BLaER1 treated with 17β-estradiol and CSF1 and Interleukin-3, amounts not matched to agents 10 nM and 100 nM (cell line): Measurements from ENCODE around the gene PCNT.

Source experiments
- H3K27ac ChIP-seq, 11 experiments: shearing (Covaris generic); formaldehyde crosslinking; 2 replicates each; pipeline ENCODE4 v1.8.1; 2022
- H3K27me3 ChIP-seq, 11 experiments: shearing (Covaris generic); formaldehyde crosslinking; 2 replicates each; pipeline ENCODE4 v1.8.1; 2022
- H3K36me3 ChIP-seq, 11 experiments: shearing (Covaris generic); formaldehyde crosslinking; 2 replicates each; pipeline ENCODE4 v1.8.1; 2022
- H3K4me1 ChIP-seq, 10 experiments: shearing (Covaris generic); formaldehyde crosslinking; 2 replicates each; pipeline ENCODE4 v1.8.1; 2022
- H3K4me2 ChIP-seq, 11 experiments: shearing (Covaris generic); formaldehyde crosslinking; 2 replicates each; pipeline ENCODE4 v1.8.1; 2022
- H3K4me3 ChIP-seq, 10 experiments: shearing (Covaris generic); formaldehyde crosslinking; 2 replicates each; pipeline ENCODE4 v1.8.1; 2022
- H3K9ac ChIP-seq, 11 experiments: shearing (Covaris generic); formaldehyde crosslinking; 2 replicates each; pipeline ENCODE4 v1.8.1; 2022
- H3K9me3 ChIP-seq, 11 experiments: shearing (Covaris generic); formaldehyde crosslinking; replicated peaks in 1 of 11; 2 replicates each; pipeline ENCODE4 v1.8.1; 2022
- H4K20me1 ChIP-seq, 11 experiments: shearing (Covaris generic); formaldehyde crosslinking; 2 replicates each; pipeline ENCODE4 v1.8.1; 2022
- Cebpa-rat ChIP-seq, 11 experiments: shearing (Covaris generic); IDR thresholded peaks; 2 replicates each; pipeline ENCODE4 v1.8.1; 2022

PCNT gene

GRCh38 chr21:46393451-46393940, 69.5 kb downstream of the PCNT start:
- H3K9ac ChIP-seq: peak overlapping the region in 7 of 11 experiments; percentile 2 to 58 (median 44); a peak in 9 of 22 replicates

GRCh38 chr21:46393941-46394594, 70.1 kb downstream of the PCNT start:
- peaks cover 0 to 30% (median 22%) of the 10 kb centered on the region in 10 experiments; a peak in 13 of 20 replicates for H3K4me1 ChIP-seq
- no peaks in the 10 kb centered on the region for H3K9me3 ChIP-seq
- H3K4me2 ChIP-seq: peak overlapping the region in 8 of 11 experiments; percentile 5 to 64 (median 42); a peak in 11 of 22 replicates
- peak overlapping the region in 8 of 11 experiments; percentile 2 to 58 (median 45); a peak in 13 of 22 replicates for H3K9ac ChIP-seq
- H4K20me1 ChIP-seq: peaks cover 0 to 27% (median 0%) of the 10 kb centered on the region in 11 experiments; a peak in 5 of 22 replicates
- peaks cover 62 to 95% (median 82%) of the 10 kb centered on the region in 11 experiments for H3K36me3 ChIP-seq
- no peak for TF ChIP-seq Cebpa-rat (IDR thresholded peaks at IDR 0.05)
- H3K27ac ChIP-seq: peak overlapping the region in 8 of 11 experiments; percentile 13 to 65 (median 46); a peak in 11 of 22 replicates
- H3K4me3 ChIP-seq: no peak overlapping the region
- H3K27me3 ChIP-seq: no peaks in the 10 kb centered on the region

More at GRCh38 chr21:46393451-46393940, 69.5 kb downstream of the PCNT start:
- peaks cover 65 to 95% (median 82%) of the 10 kb centered on the region in 11 experiments for H3K36me3 ChIP-seq
- peak overlapping the region in 8 of 11 experiments; percentile 5 to 64 (median 42); a peak in 11 of 22 replicates for H3K4me2 ChIP-seq
- no peaks in the 10 kb centered on the region for H3K9me3 ChIP-seq
- H3K27me3 ChIP-seq: no peaks in the 10 kb centered on the region
- TF ChIP-seq Cebpa-rat (IDR thresholded peaks at IDR 0.05): no peak
- H3K27ac ChIP-seq: peak overlapping the region in 7 of 11 experiments; percentile 16 to 65 (median 48); a peak in 10 of 22 replicates
- H3K4me1 ChIP-seq: peaks cover 0 to 30% (median 23%) of the 10 kb centered on the region in 10 experiments; a peak in 15 of 20 replicates
- H3K4me3 ChIP-seq: no peak overlapping the region
- peaks cover 0 to 30% (median 0%) of the 10 kb centered on the region in 11 experiments; a peak in 5 of 22 replicates for H4K20me1 ChIP-seq

GRCh38 chr21:46394595-46395104, 70.7 kb downstream of the PCNT start:
- Histone ChIP-seq H3K9me3 (no peaks in the 10 kb centered on the region), H3K4me3 (no peak overlapping the region), H3K36me3 (peaks cover 62 to 95% (median 82%) of the 10 kb centered on the region in 11 experiments), H3K9ac (peak overlapping the region in 9 of 11 experiments; percentile 2 to 58 (median 42); a peak in 11 of 22 replicates), H3K4me1 (peaks cover 0 to 30% (median 22%) of the 10 kb centered on the region in 10 experiments; a peak in 13 of 20 replicates), H3K27ac (peak overlapping the region in 5 of 11 experiments; percentile 5 to 65 (median 48); a peak in 6 of 22 replicates), H3K27me3 (no peaks in the 10 kb centered on the region), H4K20me1 (peaks cover 0 to 27% (median 0%) of the 10 kb centered on the region in 11 experiments; a peak in 5 of 22 replicates), H3K4me2 (peak overlapping the region in 6 of 11 experiments; percentile 24 to 64 (median 44); a peak in 10 of 22 replicates)
- TF ChIP-seq Cebpa-rat (IDR thresholded peaks at IDR 0.05): no peak

GRCh38 chr21:46397211-46397905, 73.4 kb downstream of the PCNT start:
- no peak overlapping the region for H3K4me3 ChIP-seq
- no peak overlapping the region for H3K27ac ChIP-seq
- peaks cover 65 to 95% (median 82%) of the 10 kb centered on the region in 11 experiments for H3K36me3 ChIP-seq
- peaks cover 0 to 17% (median 0%) of the 10 kb centered on the region in 11 experiments; a peak in 5 of 22 replicates for H4K20me1 ChIP-seq
- H3K4me2 ChIP-seq: no peak overlapping the region
- TF ChIP-seq Cebpa-rat (IDR thresholded peaks at IDR 0.05): no peak
- no peaks in the 10 kb centered on the region for H3K9me3 ChIP-seq
- no peaks in the 10 kb centered on the region for H3K27me3 ChIP-seq
- peaks cover 0 to 28% (median 22%) of the 10 kb centered on the region in 10 experiments; a peak in 13 of 20 replicates for H3K4me1 ChIP-seq
- no peak overlapping the region for H3K9ac ChIP-seq

DNA sequence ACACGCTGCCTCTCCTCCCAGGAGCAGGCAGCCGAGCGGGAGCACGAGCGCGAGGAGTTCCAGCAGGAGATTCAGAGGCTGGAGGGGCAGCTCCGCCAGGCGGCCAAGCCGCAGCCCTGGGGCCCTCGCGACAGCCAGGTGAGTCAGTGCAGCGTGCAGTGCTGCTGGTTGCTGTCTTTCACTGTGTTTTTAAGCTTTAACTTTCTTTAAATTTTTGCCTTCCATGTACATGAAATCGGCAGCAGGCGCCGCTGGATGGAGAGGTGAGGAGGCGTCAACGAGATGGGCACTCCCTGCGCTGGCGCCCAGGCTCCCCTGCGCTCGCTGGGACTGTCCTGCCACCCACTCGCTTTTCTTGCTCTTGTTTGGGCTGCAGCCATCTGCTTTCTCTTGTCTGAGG, 74.0 kb downstream of the PCNT start:
- H4K20me1 ChIP-seq: peaks cover 0 to 17% (median 0%) of the 10 kb centered on the region in 11 experiments; a peak in 5 of 22 replicates
- no peaks in the 10 kb centered on the region for H3K9me3 ChIP-seq
- H3K4me1 ChIP-seq: peaks cover 0 to 22% (median 20%) of the 10 kb centered on the region in 10 experiments; a peak in 13 of 20 replicates
- H3K4me3 ChIP-seq: no peak overlapping the region
- H3K36me3 ChIP-seq: peaks cover 69 to 97% (median 83%) of the 10 kb centered on the region in 11 experiments
- no peak overlapping the region for H3K27ac ChIP-seq
- no peaks in the 10 kb centered on the region for H3K27me3 ChIP-seq
- H3K4me2 ChIP-seq: no peak overlapping the region
- no peak overlapping the region for H3K9ac ChIP-seq
- no peak for TF ChIP-seq Cebpa-rat (IDR thresholded peaks at IDR 0.05)

- no peaks in the 10 kb centered on the region for H3K9me3 ChIP-seq
- H3K36me3 ChIP-seq: peaks cover 72 to 97% (median 82%) of the 10 kb centered on the region in 11 experiments
- H3K9ac ChIP-seq: no peak overlapping the region
- no peak overlapping the region for H3K4me3 ChIP-seq
- no peak for TF ChIP-seq Cebpa-rat (IDR thresholded peaks at IDR 0.05)
- H3K27me3 ChIP-seq: no peaks in the 10 kb centered on the region
- H3K4me2 ChIP-seq: no peak overlapping the region
- H3K27ac ChIP-seq: no peak overlapping the region
- H3K4me1 ChIP-seq: peaks cover 0 to 10% (median 9%) of the 10 kb centered on the region in 10 experiments; a peak in 13 of 20 replicates
- peaks cover 0 to 13% (median 0%) of the 10 kb centered on the region in 11 experiments; a peak in 3 of 22 replicates for H4K20me1 ChIP-seq
Measured at GRCh38 chr21:46399129-46399528, 75.2 kb downstream of the PCNT start.

DNA sequence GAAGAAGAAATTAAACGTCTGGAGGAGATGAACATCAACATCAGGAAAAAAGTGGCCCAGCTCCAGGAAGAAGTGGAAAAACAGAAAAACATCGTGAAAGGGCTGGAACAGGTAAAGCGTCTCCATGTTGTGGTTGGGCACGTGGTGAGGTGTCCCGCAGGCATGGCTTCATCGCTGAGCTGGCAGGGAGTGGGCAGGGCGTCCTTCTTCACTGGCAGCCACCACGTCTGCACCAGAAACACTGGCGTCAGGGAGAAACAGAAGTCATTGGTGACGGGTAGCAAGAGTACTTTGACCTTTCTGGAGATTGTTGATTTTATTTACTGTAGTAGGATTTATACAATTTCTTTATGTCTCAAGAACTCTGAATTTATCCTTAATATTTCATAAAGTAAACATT, 75.7 kb downstream of the PCNT start:
- Histone ChIP-seq H4K20me1 (peaks cover 0 to 8% (median 0%) of the 10 kb centered on the region in 11 experiments; a peak in 3 of 22 replicates), H3K9ac (no peak overlapping the region), H3K4me3 (no peak overlapping the region), H3K36me3 (peaks cover 78 to 97% (median 84%) of the 10 kb centered on the region in 11 experiments), H3K4me2 (no peak overlapping the region), H3K27ac (no peak overlapping the region), H3K27me3 (no peaks in the 10 kb centered on the region), H3K4me1 (peaks cover 0 to 5% (median 3%) of the 10 kb centered on the region in 10 experiments; a peak in 11 of 20 replicates), H3K9me3 (no peaks in the 10 kb centered on the region)
- no peak for TF ChIP-seq Cebpa-rat (IDR thresholded peaks at IDR 0.05)

- TF ChIP-seq Cebpa-rat (IDR thresholded peaks at IDR 0.05): no peak
- Histone ChIP-seq H4K20me1 (peaks cover 0 to 6% (median 0%) of the 10 kb centered on the region in 11 experiments; a peak in 2 of 22 replicates), H3K4me3 (no peak overlapping the region), H3K4me2 (no peak overlapping the region), H3K4me1 (no peaks in the 10 kb centered on the region), H3K36me3 (peaks cover 76 to 94% (median 85%) of the 10 kb centered on the region in 11 experiments), H3K9me3 (no peaks in the 10 kb centered on the region), H3K27ac (no peak overlapping the region), H3K9ac (no peak overlapping the region), H3K27me3 (no peaks in the 10 kb centered on the region)
Measured at GRCh38 chr21:46401186-46401910, 77.4 kb downstream of the PCNT start.
